Transverse colon (tissue), 4 donors: Measurements from ENCODE around the gene SCIN. TPM values are rescaled to one million over a fixed set of nuclear protein-coding genes. Genes with fewer than 3 reads are reported as not detected.
"Not testable (repeated sequence)": the region's sequence is repeated elsewhere in the genome, so short reads cannot be mapped to it uniquely, and the experiment has no call there.

Source experiments
- DNase-seq: peaks from one replicate; pipeline ENCODE4 v3.0.0-alpha.2; 2019
- H3K27ac ChIP-seq, 4 donors: fragments of 200-600 bp; sonication (generic); 2 replicates each; pipeline ENCODE4 v1.5.1; 2016 to 2018; ENCODE audit warnings: inconsistent platforms in 4 of 4
- H3K27me3 ChIP-seq: fragments of 200-600 bp; sonication (generic); 2 replicates; pipeline ENCODE4 v1.5.1; 2017; ENCODE audit warnings: inconsistent platforms
- H3K36me3 ChIP-seq, 4 donors: fragments of 200-600 bp; sonication (generic); 2 replicates each; pipeline ENCODE4 v1.5.1; 2017 to 2019; ENCODE audit warnings: inconsistent platforms in 4 of 4
- H3K4me1 ChIP-seq, 4 donors: fragments of 200-600 bp; sonication (generic); 2 replicates each; pipeline ENCODE4 v1.5.1; 2017 to 2020; ENCODE audit warnings: inconsistent platforms in 4 of 4
- H3K4me3 ChIP-seq, 4 donors: fragments of 200-600 bp; sonication (generic); 1 replicate in 1 of 4; 2 replicates in 3 of 4; pipeline versions ENCODE4 v1.5.1 to v1.6.1; 2017 to 2019; ENCODE audit warnings: inconsistent platforms in 4 of 4
- H3K9me3 ChIP-seq, 2 donors: fragments of 200-600 bp; sonication (generic); 2 replicates each; pipeline ENCODE4 v1.5.1; 2017 to 2019; ENCODE audit warnings: inconsistent platforms in 2 of 2
- EP300 ChIP-seq: sonication (generic); formaldehyde crosslinking; IDR thresholded peaks from one replicate; pipeline ENCODE4 v1.6.1; 2017; ENCODE audit warnings: antibody characterized with exemption, low read depth
- POLR2A ChIP-seq: fragments of 450-650 bp; IDR thresholded peaks from one replicate; pipeline ENCODE4 v1.6.1; 2016; ENCODE audit warnings: antibody characterized with exemption, mild to moderate bottlenecking, moderate library complexity
- POLR2AphosphoS5 ChIP-seq, 3 donors: sonication (generic); formaldehyde crosslinking; IDR thresholded peaks; one replicate each; pipeline ENCODE4 v1.6.1; 2016; ENCODE audit warnings: antibody characterized with exemption in 3 of 3
- WGBS, 2 donors: methylation state at CpG; one replicate each; pipeline ENCODE4 v1.1.5; 2018; ENCODE audit warnings: low coverage in 1 of 2; 5-methylcytosine and 5-hydroxymethylcytosine counted together
- in situ Hi-C, 4 donors: fragments of 200-750 bp; cut with MboI; loops; one replicate each; pipeline versions ENCODE4 v1.15.0 to v1.15.1; 2017; ENCODE audit warnings: low sequenced_read_pairs in 3 of 4, low pct_ligation_motif_present in 1 of 4, low pct_unique_long_range_greater_than_20kb in 1 of 4
- intact Hi-C: fragments of 100-400 bp; cut with DNase I; formaldehyde crosslinking; loops from one replicate; pipeline ENCODE4 v1.15.1; 2023; ENCODE audit warnings: low total_unique reads
- total RNA-seq, 4 donors: library from RNA; depleted of rRNA; stranded (reverse); fragments of >200 nt; gene quantifications; one replicate each; pipeline ENCODE4 v1.1.0, GENCODE V29; 2016
- TF ChIP-seq, protein P1 (sequence below), 5 experiments: fragments of 200-600 bp in 3 of 5; fragments of 450-650 bp in 2 of 5; sonication (generic) in 3 of 5; IDR thresholded peaks; 1 replicate in 2 of 5; 2 replicates in 3 of 5; pipeline ENCODE4 v1.5.1; 2016 to 2017; ENCODE audit warnings: antibody characterized with exemption in 5 of 5, inconsistent platforms in 3 of 5, mild to moderate bottlenecking in 2 of 5, moderate library complexity in 1 of 5

Gene SCIN
- total RNA-seq, 4 donors from 2014 or later = 62.3 to 125 (median 86.4) TPM

DNA sequence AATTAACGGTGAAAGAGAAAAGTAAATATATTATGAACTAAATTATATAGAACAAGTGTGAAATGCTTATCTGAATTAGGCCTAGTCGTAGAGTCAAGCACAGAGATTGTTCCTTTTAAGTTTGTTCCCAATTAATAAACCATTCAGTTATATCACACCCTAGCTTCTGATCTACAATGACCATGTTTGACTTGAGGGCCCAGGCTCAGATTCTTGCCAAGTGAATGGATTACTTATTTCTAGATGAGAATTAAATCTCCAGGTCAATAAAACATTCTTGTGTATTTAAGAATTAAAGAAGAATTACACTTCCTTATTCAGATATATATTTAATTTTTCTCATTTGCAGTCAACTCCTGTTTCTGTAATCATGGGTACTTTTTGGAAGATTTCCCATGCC is 79.6 kb downstream of the SCIN start:
- Histone ChIP-seq H3K4me1 (peaks cover 0 to 5% (median 1%) of the 10 kb centered on the region in 4 donors), H3K36me3 (no peaks in the 10 kb centered on the region), H3K27me3 (no peaks in the 10 kb centered on the region), H3K4me3 (no peak overlapping the region), H3K27ac (no peak overlapping the region), H3K9me3 (no peaks in the 10 kb centered on the region)
- intact Hi-C loops = no loop called here
- in situ Hi-C loops = no loop called here
- WGBS, 2 donors = 39 to 72% methylated on average over 2 of the region's 2 CpGs
- no peak for DNase-seq
- TF ChIP-seq, protein P1, sequence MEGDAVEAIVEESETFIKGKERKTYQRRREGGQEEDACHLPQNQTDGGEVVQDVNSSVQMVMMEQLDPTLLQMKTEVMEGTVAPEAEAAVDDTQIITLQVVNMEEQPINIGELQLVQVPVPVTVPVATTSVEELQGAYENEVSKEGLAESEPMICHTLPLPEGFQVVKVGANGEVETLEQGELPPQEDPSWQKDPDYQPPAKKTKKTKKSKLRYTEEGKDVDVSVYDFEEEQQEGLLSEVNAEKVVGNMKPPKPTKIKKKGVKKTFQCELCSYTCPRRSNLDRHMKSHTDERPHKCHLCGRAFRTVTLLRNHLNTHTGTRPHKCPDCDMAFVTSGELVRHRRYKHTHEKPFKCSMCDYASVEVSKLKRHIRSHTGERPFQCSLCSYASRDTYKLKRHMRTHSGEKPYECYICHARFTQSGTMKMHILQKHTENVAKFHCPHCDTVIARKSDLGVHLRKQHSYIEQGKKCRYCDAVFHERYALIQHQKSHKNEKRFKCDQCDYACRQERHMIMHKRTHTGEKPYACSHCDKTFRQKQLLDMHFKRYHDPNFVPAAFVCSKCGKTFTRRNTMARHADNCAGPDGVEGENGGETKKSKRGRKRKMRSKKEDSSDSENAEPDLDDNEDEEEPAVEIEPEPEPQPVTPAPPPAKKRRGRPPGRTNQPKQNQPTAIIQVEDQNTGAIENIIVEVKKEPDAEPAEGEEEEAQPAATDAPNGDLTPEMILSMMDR (IDR thresholded peaks at IDR 0.05) = no peak
- TF ChIP-seq POLR2AphosphoS5 (IDR thresholded peaks at IDR 0.05) = no peak

DNA sequence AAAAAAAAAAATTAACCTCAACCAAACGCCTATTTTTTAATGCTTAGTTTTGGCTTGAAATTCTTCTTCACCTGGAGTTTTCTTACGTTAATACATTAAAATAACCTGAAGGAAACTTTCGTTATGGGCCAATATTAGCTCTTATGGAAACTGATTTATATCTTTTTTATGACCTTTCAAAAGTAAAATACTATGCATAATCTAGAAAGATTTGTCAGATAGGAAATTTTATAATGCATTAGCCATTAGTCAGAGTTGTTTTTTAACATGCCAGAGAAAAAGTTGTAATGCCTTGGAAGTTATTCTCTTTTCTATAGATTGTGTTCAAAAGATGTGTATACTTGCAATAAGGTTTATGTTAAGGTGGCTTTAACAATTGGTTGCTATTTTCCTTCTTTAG is 82.6 kb downstream of the SCIN start:
- DNase-seq = no peak
- Histone ChIP-seq H3K27ac (no peak overlapping the region), H3K9me3 (no peaks in the 10 kb centered on the region), H3K27me3 (no peaks in the 10 kb centered on the region), H3K4me1 (peaks cover 0 to 3% (median 0%) of the 10 kb centered on the region in 4 donors), H3K4me3 (no peak overlapping the region), H3K36me3 (no peaks in the 10 kb centered on the region)
- in situ Hi-C loops = no loop called here
- 73 to 79% methylated on average over 3 of the region's 3 CpGs for WGBS, 2 donors
- no peak for TF ChIP-seq POLR2AphosphoS5 (IDR thresholded peaks at IDR 0.05)
- intact Hi-C loops = no loop called here

DNA sequence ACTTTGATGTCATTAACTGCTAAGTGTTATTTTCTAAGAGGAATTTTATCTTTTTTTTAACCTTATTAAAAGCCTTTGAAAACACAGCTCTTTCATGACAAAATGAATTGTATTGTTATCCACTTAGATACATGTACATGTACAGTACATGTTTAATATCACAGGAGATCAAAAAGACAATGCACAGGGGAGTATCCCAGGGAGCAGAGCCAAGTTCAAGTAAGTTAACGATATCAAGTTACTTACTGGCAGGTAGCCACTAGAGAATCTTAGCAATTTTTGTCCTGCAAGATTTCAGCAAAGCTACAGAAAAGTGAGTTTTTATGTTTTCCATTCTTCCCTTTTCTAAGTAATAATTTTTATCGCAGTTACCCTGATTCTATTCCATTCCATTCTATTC is 83.0 kb downstream of the SCIN start:
- TF ChIP-seq POLR2A (no peak), EP300 (no peak), POLR2AphosphoS5 (IDR thresholded peaks at IDR 0.05) (no peak)
- TF ChIP-seq, protein P1 (IDR thresholded peaks at IDR 0.05) = no peak
- intact Hi-C loops (no loop called here), in situ Hi-C loops (no loop called here)
- DNase-seq = no peak
- Histone ChIP-seq H3K27ac (no peak overlapping the region), H3K4me3 (no peak overlapping the region), H3K36me3 (no peaks in the 10 kb centered on the region), H3K4me1 (peaks cover 0 to 3% (median 0%) of the 10 kb centered on the region in 4 donors), H3K9me3 (no peaks in the 10 kb centered on the region), H3K27me3 (no peaks in the 10 kb centered on the region)
- 59 to 60% methylated on average over 2 of the region's 2 CpGs for WGBS, 2 donors

DNA sequence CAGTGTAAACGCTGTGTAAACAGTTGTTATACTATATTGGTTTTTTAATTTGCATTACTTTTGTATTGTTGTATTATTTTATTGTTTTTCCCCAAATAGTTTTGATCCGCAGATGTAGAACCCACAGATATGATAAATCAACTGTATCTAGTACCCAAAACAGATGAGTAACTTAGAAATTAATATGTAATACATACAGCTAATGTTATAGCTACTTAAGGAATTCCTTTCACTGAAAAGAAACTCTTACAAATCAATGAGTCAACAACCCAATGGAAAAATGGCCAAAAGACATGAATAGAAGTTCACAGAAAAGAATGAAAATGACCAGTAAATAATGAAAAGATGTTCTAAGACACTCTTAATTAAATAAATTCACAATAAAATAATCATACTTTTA is 84.6 kb downstream of the SCIN start:
- WGBS, 2 donors = 95 to 100% methylated on average over 1 to 2 of the region's 2 CpGs
- in situ Hi-C loops = no loop called here
- DNase-seq = no peak
- Histone ChIP-seq H3K4me3 (no peak overlapping the region), H3K27me3 (no peaks in the 10 kb centered on the region), H3K9me3 (no peaks in the 10 kb centered on the region), H3K36me3 (no peaks in the 10 kb centered on the region), H3K4me1 (no peaks in the 10 kb centered on the region), H3K27ac (no peak overlapping the region)
- intact Hi-C loops = no loop called here
- TF ChIP-seq EP300 = no peak
- no peak for TF ChIP-seq POLR2AphosphoS5 (IDR thresholded peaks at IDR 0.05)
- TF ChIP-seq, protein P1 (IDR thresholded peaks at IDR 0.05) = no peak
- no peak for TF ChIP-seq POLR2A

DNA sequence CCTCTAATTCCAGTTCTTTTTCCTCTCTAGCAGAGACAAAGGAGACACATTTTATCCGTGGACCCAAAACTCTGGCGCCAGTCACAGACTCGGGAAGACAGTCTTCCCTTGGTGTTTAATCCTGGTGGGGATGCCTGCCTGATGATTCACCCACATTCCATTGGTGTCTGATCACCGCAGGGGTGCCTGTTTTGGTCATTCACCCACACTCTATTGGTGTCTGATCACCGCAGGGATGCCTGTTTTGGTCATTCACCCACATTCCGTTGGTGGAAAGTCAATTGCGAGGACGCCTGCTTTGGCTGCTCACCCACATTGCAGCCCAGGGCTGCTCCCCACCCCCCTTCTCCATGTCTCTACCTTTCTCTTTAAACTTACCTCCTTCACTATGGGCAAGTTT is 89.9 kb downstream of the SCIN start:
- DNase-seq, H3K4me3 ChIP-seq, in situ Hi-C loops, H3K27me3 ChIP-seq, H3K27ac ChIP-seq, intact Hi-C loops, H3K36me3 ChIP-seq, H3K9me3 ChIP-seq, H3K4me1 ChIP-seq: not testable (repeated sequence)
- 83 to 91% methylated on average over 4 to 8 of the region's 8 CpGs for WGBS, 2 donors

DNA sequence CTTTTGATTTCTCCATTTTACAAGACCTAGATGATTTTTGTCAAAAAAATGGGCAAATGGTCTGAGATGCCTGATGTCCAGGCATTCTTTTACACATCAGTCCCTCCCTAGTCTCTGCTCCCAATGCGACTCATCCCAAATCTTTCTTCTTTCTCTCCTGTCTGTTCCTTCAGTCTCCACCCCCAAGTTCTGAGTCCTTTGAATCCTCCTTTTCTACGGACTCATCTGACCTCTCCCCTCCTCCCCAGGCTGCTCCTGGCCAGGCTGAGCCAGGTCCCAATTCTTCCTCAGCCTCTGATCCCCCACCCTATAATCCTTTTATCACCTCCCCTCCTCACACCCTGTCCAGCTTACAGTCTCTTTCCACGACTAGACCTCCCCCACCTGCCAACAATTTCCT is 90.5 kb downstream of the SCIN start:
- H3K27me3 ChIP-seq, intact Hi-C loops, H3K36me3 ChIP-seq, H3K27ac ChIP-seq, DNase-seq, H3K4me3 ChIP-seq, H3K4me1 ChIP-seq, in situ Hi-C loops, H3K9me3 ChIP-seq: not testable (repeated sequence)
- 80 to 82% methylated on average over 3 of the region's 3 CpGs for WGBS, 2 donors
